SU-DHL-6 (cell line): ENCODE data around the gene RBBP4.
A peak's percentile ranks its signal among the peaks of the same experiment; 100 is the strongest.

Source experiments
- CTCF ChIP-seq: fragments of 200-600 bp; sonication (generic); IDR thresholded peaks from one replicate; pipeline ENCODE4 v1.5.1; 2017; ENCODE audit warnings: antibody characterized with exemption, mild to moderate bottlenecking, low read length, moderate library complexity; ENCODE audit not compliant: insufficient read depth, poor library complexity, severe bottlenecking
- EZH2phosphoT487 ChIP-seq: fragments of 200-600 bp; sonication (generic), shearing (Covaris generic); conservative IDR thresholded peaks from 2 replicates; pipeline ENCODE4 v1.6.1; 2018; ENCODE audit warnings: mild to moderate bottlenecking, antibody characterized with exemption, low read length, moderate library complexity, mixed read lengths

GRCh38 chr1:32701951-32702598 is 51.1 kb downstream of the RBBP4 start:
- TF ChIP-seq CTCF (no peak), EZH2phosphoT487 (peak; percentile 88; the same call in 1 of the 2 replicates)
